ENCODE data around the gene PLCB2.

PLCB2 gene

DNA sequence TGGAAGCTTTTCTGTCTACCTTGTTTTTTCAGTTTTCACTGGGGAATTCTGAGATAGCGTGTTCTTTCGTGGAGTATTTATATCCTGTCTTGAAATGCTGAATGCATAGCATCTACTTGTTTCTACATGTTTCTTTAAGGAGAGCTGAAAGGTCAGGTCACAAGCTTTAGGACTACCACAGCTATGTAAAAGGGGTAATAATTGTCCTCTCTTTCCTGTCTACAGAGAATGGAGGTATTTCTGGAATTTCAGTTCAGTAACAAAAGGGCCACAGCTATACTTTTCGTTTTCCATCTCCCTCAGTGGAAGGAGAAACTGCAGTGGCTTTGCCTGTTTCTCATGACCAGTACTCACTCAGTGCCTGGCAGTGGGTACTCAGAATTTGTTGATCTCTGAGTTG is 20.4 kb upstream of the PLCB2 start:
- no peak overlapping the region for H3K4me3 ChIP-seq (ENCODE audit: low read depth, low read length)
- TF ChIP-seq, protein P1, sequence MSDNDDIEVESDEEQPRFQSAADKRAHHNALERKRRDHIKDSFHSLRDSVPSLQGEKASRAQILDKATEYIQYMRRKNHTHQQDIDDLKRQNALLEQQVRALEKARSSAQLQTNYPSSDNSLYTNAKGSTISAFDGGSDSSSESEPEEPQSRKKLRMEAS (IDR thresholded peaks at IDR 0.05; ENCODE audit: low read depth, low read length), result no peak
- TF ChIP-seq MYC (IDR thresholded peaks at IDR 0.05; ENCODE audit: low read depth, low read length) (no peak), POLR2A (IDR thresholded peaks at IDR 0.05; ENCODE audit: extremely low read depth, insufficient read length) (no peak)
- TF ChIP-seq, protein P2, sequence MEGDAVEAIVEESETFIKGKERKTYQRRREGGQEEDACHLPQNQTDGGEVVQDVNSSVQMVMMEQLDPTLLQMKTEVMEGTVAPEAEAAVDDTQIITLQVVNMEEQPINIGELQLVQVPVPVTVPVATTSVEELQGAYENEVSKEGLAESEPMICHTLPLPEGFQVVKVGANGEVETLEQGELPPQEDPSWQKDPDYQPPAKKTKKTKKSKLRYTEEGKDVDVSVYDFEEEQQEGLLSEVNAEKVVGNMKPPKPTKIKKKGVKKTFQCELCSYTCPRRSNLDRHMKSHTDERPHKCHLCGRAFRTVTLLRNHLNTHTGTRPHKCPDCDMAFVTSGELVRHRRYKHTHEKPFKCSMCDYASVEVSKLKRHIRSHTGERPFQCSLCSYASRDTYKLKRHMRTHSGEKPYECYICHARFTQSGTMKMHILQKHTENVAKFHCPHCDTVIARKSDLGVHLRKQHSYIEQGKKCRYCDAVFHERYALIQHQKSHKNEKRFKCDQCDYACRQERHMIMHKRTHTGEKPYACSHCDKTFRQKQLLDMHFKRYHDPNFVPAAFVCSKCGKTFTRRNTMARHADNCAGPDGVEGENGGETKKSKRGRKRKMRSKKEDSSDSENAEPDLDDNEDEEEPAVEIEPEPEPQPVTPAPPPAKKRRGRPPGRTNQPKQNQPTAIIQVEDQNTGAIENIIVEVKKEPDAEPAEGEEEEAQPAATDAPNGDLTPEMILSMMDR (IDR thresholded peaks at IDR 0.05; ENCODE audit: low read depth, low read length), result no peak
- DNase-seq (ENCODE audit: low read depth), result no peak

DNA sequence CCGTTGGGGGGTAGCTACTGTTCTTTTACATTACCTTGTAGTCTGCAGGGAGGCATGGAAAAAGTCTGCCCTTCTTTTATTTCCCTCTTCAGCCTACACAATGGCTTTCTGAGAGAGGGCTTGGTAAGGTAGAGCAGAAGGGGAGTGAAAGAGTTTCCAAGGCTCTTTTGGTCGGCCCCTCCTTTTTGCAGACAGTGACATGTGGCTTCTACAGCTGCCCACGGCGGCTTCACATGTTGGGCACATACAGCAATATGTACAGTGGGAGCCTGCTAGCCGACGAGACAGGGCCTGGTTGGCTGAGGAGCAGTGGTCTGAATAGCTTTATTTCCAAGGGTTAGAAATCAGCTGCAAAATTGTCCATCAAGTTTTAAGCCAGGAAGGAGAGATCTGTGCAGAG is 19.7 kb upstream of the PLCB2 start:
- no peak for DNase-seq (ENCODE audit: low read depth)
- TF ChIP-seq, protein P1 (IDR thresholded peaks at IDR 0.05; ENCODE audit: low read depth, low read length), result no peak
- TF ChIP-seq POLR2A (IDR thresholded peaks at IDR 0.05; ENCODE audit: extremely low read depth, insufficient read length) (no peak), MYC (IDR thresholded peaks at IDR 0.05; ENCODE audit: low read depth, low read length) (no peak)
- TF ChIP-seq, protein P2 (IDR thresholded peaks at IDR 0.05; ENCODE audit: low read depth, low read length), result no peak
- H3K4me3 ChIP-seq (ENCODE audit: low read depth, low read length), result no peak overlapping the region

DNA sequence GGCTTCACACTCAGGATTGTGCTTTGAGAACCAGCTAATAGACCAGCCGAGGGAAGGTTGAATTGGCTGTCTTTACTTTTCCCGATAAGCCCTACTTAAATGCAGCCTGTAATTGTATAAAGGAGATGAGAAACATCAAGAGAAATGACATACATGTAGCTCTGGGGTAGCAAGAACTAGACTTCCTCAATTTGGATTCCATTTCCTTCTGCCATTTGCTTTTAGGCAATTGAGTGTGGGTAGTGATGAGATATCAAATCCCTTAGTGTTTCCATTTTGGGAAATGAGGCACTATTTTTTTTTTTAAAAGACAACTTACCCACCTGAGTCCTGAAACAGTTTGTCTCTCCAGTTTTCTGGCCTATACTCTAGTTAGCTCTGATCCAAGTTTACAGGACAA is 18.0 kb upstream of the PLCB2 start:
- TF ChIP-seq, protein P2 (IDR thresholded peaks at IDR 0.05; ENCODE audit: low read depth, low read length), result no peak
- TF ChIP-seq, protein P1 (IDR thresholded peaks at IDR 0.05; ENCODE audit: low read depth, low read length), result no peak
- TF ChIP-seq POLR2A (IDR thresholded peaks at IDR 0.05; ENCODE audit: extremely low read depth, insufficient read length) (no peak), MYC (IDR thresholded peaks at IDR 0.05; ENCODE audit: low read depth, low read length) (no peak)
- no peak for DNase-seq (ENCODE audit: low read depth)
- H3K4me3 ChIP-seq (ENCODE audit: low read depth, low read length), result no peak overlapping the region

DNA sequence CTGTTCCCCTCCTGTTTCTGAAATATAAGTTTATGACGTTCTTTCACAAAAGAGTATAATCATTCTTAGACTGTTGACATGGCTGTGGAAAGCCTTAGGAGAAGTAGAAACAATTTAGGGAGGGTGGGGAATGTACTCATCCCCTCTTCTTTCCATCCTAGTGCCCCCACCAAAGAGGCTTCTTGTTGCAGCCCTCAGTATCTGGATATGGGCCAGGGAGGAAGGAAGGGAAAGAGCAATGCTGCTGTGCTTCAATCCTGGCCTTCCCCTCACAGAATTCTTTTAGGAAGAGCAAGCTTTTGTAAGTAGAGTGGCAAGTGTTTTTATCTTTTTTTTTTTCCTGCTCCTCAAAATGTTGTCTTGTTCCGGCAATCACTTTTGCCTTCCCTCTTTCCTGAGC is 17.5 kb upstream of the PLCB2 start:
- TF ChIP-seq, protein P1 (IDR thresholded peaks at IDR 0.05; ENCODE audit: low read depth, low read length), result no peak
- TF ChIP-seq MYC (IDR thresholded peaks at IDR 0.05; ENCODE audit: low read depth, low read length) (no peak), POLR2A (IDR thresholded peaks at IDR 0.05; ENCODE audit: extremely low read depth, insufficient read length) (no peak)
- TF ChIP-seq, protein P2 (IDR thresholded peaks at IDR 0.05; ENCODE audit: low read depth, low read length), result no peak
- DNase-seq (ENCODE audit: low read depth), result no peak
- H3K4me3 ChIP-seq (ENCODE audit: low read depth, low read length), result peak overlapping the region; percentile 47

DNA sequence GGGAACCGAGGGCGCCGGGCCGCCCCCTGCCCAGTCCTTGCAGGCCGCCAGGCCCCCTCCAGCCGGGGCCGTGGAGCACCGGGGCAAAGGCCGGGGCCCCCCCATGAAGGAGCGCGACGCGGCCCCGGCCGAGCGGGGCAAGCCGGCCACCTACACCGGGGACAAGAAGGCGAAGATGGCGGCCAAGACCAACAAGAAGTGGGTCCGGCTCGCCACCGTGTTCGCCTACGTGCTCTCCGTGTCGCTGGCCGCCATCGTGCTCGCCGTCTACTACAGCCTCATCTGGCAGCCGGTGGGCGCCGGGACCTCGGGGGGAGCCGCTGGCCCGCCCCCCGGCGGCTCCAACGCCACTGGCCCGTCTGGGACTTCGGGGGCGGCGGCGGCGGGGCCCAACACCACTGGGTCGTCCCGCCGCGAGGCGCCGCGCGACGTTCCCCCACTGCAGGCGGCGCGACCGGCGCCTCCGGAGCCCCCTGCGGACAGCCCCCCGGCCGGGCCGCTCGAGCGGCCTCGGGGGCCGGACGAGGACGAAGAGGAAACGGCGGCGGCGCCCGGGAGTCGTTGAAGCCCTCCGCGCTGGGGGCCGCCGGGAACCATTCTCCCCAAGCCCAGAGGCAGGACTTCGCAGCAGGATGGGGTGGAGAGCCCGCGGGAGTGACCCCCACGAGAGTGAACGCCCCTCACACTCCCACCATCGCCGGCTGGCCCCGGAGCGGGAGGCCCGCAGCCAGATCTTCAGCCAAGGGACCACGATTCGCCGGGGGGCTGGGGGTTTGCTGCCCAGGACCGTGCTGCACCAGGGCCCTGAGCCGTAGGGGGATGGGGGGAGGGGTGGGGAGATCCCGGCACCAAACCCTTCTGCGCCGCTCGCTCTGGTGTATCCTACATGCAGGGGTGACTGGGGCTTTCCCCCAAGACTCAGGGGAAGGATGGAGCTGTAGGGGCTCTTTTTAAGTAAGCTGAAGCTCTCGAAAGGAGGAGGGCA is 16.5 kb upstream of the PLCB2 start:
- peak overlapping the region; percentile 60 for H3K4me3 ChIP-seq (ENCODE audit: low read depth, low read length)
- TF ChIP-seq POLR2A (IDR thresholded peaks at IDR 0.05; ENCODE audit: extremely low read depth, insufficient read length), result no peak
- TF ChIP-seq, protein P2 (IDR thresholded peaks at IDR 0.05; ENCODE audit: low read depth, low read length), result no peak
- TF ChIP-seq, protein P1 (IDR thresholded peaks at IDR 0.05; ENCODE audit: low read depth, low read length), result no peak
- no peak for TF ChIP-seq MYC (IDR thresholded peaks at IDR 0.05; ENCODE audit: low read depth, low read length)
- peak; percentile 52 for DNase-seq (ENCODE audit: low read depth)
